Activated CD8-positive, alpha-beta memory T cell treated with anti-CD3 and anti-CD28 coated beads for 36 hours (primary cell): Measurements from ENCODE around the gene PROK1. TPM values are rescaled to one million over a fixed set of nuclear protein-coding genes. Genes with fewer than 3 reads are reported as not detected.

Experiments used
- CTCF ChIA-PET: fragments of 350-600 bp; sonication (Branson Sonifier 250); formaldehyde crosslinking; loops from one replicate; lab custom pipeline; 2021; ENCODE audit warnings: antibody characterized with exemption; lab: Charles Lee
- POLR2A ChIA-PET: fragments of 350-600 bp; sonication (Branson Sonifier 250); formaldehyde crosslinking; loops from one replicate; lab custom pipeline; 2021; ENCODE audit warnings: antibody characterized with exemption; lab: Charles Lee
- total RNA-seq, 2 experiments: library from RNA; stranded (reverse); gene quantifications; one replicate each; pipeline ENCODE4 v1.2.3, GENCODE V29; 2021

PROK1 gene
- total RNA-seq, 2 experiments from 2014 or later: not detected

- POLR2A ChIA-PET: no interaction called here
- CTCF ChIA-PET: interaction anchor here (0.6 to 3.4 kb wide), 11 partner anchors 10 to 291 kb away, joined by 3 to 26 read pairs (median 6); partner anchors contain the start of gene KCNC4
Measured at GRCh38 chr1:110494522-110495406, 43.8 kb downstream of the PROK1 start.

- CTCF ChIA-PET: interaction anchor here (0.6 to 3.4 kb wide), 38 partner anchors 9 to 442 kb away, joined by 3 to 26 read pairs (median 3); partner anchors contain the start of genes KCNA2 and KCNC4
- POLR2A ChIA-PET: no interaction called here
Measured at GRCh38 chr1:110495926-110496600, 45.1 kb downstream of the PROK1 start.

- ChIA-PET POLR2A (no interaction called here), CTCF (interaction anchor here (0.8 to 1.0 kb wide), 3 partner anchors 38 to 86 kb away, joined by 3 to 4 read pairs (median 3); no protein-coding TSS in a partner anchor)
Measured at GRCh38 chr1:110498270-110498669, 47.3 kb downstream of the PROK1 start.

- CTCF ChIA-PET: interaction anchor here (1.3 kb wide), 1 partner anchor 89 kb away, joined by 3 read pairs; no protein-coding TSS in a partner anchor
- POLR2A ChIA-PET: no interaction called here
Measured at GRCh38 chr1:110501488-110502132, 50.7 kb downstream of the PROK1 start.

- ChIA-PET CTCF (interaction anchor here (1.3 kb wide), 1 partner anchor 90 kb away, joined by 3 read pairs; no protein-coding TSS in a partner anchor), POLR2A (no interaction called here)
Measured at GRCh38 chr1:110502402-110503151, 51.6 kb downstream of the PROK1 start.

GRCh38 chr1:110503471-110503870, 52.5 kb downstream of the PROK1 start:
- ChIA-PET POLR2A (no interaction called here), CTCF (no interaction called here)

- CTCF ChIA-PET: no interaction called here
- POLR2A ChIA-PET: no interaction called here
Measured at GRCh38 chr1:110504226-110504625, 53.3 kb downstream of the PROK1 start.

- CTCF ChIA-PET: interaction anchor here (1.5 kb wide), 1 partner anchor 10 kb away, joined by 3 read pairs; no protein-coding TSS in a partner anchor
Measured at GRCh38 chr1:110505596-110505995, 54.6 kb downstream of the PROK1 start.

GRCh38 chr1:110506541-110506940, 55.6 kb downstream of the PROK1 start:
- CTCF ChIA-PET: no interaction called here
- POLR2A ChIA-PET: no interaction called here

More at GRCh38 chr1:110505596-110505995, 54.6 kb downstream of the PROK1 start:
- POLR2A ChIA-PET: no interaction called here

Other genes starting within 250 kb of the PROK1 start
- gene KCNC4, start 240.8 kb upstream of the PROK1 start, total RNA-seq: 1 to 10 TPM; 9.4 to 9.8 TPM
- gene RBM15, start 111.8 kb upstream of the PROK1 start, total RNA-seq: 10 to 100 TPM; 53.6 to 56.6 TPM
- under 1 TPM; 0.10 to 0.21 TPM for gene SLC16A4, start 60.1 kb upstream of the PROK1 start, total RNA-seq
- 100 to 1,000 TPM; 165 to 173 TPM for gene LAMTOR5, start 43.5 kb upstream of the PROK1 start, total RNA-seq
- gene KCNA10, start 68.0 kb downstream of the PROK1 start, total RNA-seq: not detected
- gene KCNA2, start 155.2 kb downstream of the PROK1 start, total RNA-seq: under 1 TPM; 0.13 to 0.15 TPM
- 10 to 100 TPM; 23.9 to 24.3 TPM for gene KCNA3, start 223.8 kb downstream of the PROK1 start, total RNA-seq